Nephron progenitor cell (in vitro differentiated cells): ENCODE results near the gene KSR1.
"Not testable (repeated sequence)": the region's sequence is repeated elsewhere in the genome, so short reads cannot be mapped to it uniquely, and the experiment has no call there.

Experiments
- DNase-seq: peaks from one replicate; pipeline ENCODE4 v3.0.0; 2021
- H3K27ac Mint-ChIP-seq: 2 replicates; pipeline ENCODE4 v1.8.0; 2021; ENCODE audit warnings: mild to moderate bottlenecking, moderate library complexity, mixed read lengths
- H3K27me3 Mint-ChIP-seq: 2 replicates; pipeline ENCODE4 v1.8.0; 2021; ENCODE audit warnings: mild to moderate bottlenecking, low read depth, mixed read lengths; ENCODE audit not compliant: poor library complexity
- H3K36me3 Mint-ChIP-seq: 2 replicates; pipeline ENCODE4 v1.8.0; 2021; ENCODE audit warnings: low read depth, mixed read lengths
- H3K4me1 Mint-ChIP-seq: 2 replicates; pipeline ENCODE4 v1.8.0; 2021; ENCODE audit warnings: mixed read lengths
- H3K4me3 Mint-ChIP-seq: 2 replicates; pipeline ENCODE4 v1.8.0; 2021; ENCODE audit warnings: mild to moderate bottlenecking, moderate library complexity, mixed read lengths
- H3K9me3 Mint-ChIP-seq: 2 replicates; pipeline ENCODE4 v1.8.0; 2021; ENCODE audit warnings: mild to moderate bottlenecking, moderate library complexity, mixed read lengths
- CTCF ChIP-seq: fragments of 200-600 bp; sonication (generic); IDR thresholded peaks from 2 replicates; pipeline ENCODE4 v1.5.0; 2021; ENCODE audit warnings: antibody characterized with exemption

The KSR1 gene

GRCh38 chr17:27654136-27654535 lies 197.9 kb downstream of the KSR1 start:
- no peak overlapping the region for H3K27ac Mint-ChIP-seq
- TF ChIP-seq CTCF = no peak
- no peaks in the 10 kb centered on the region for H3K9me3 Mint-ChIP-seq
- H3K36me3 Mint-ChIP-seq = no peaks in the 10 kb centered on the region
- H3K4me1 Mint-ChIP-seq = peaks cover 4% of the 10 kb centered on the region
- DNase-seq = no peak
- peaks cover 6% of the 10 kb centered on the region for H3K27me3 Mint-ChIP-seq
- no peak overlapping the region for H3K4me3 Mint-ChIP-seq

GRCh38 chr17:27654654-27655524 lies 198.6 kb downstream of the KSR1 start:
- Mint-ChIP-seq H3K4me1 (no peaks in the 10 kb centered on the region), H3K9me3 (no peaks in the 10 kb centered on the region), H3K4me3 (no peak overlapping the region), H3K27ac (no peak overlapping the region), H3K27me3 (peaks cover 12% of the 10 kb centered on the region), H3K36me3 (no peaks in the 10 kb centered on the region)
- peak; percentile 86 for DNase-seq
- peak; percentile 95 for TF ChIP-seq CTCF

GRCh38 chr17:27655525-27656111 lies 199.4 kb downstream of the KSR1 start:
- H3K9me3 Mint-ChIP-seq, H3K27ac Mint-ChIP-seq, H3K36me3 Mint-ChIP-seq, H3K4me1 Mint-ChIP-seq, H3K4me3 Mint-ChIP-seq, DNase-seq: not testable (repeated sequence)
- peaks cover 13% of the 10 kb centered on the region for H3K27me3 Mint-ChIP-seq

GRCh38 chr17:27656620-27657019 lies 200.4 kb downstream of the KSR1 start:
- not testable (repeated sequence) for DNase-seq

GRCh38 chr17:27657620-27658019 lies 201.4 kb downstream of the KSR1 start:
- H3K27me3 Mint-ChIP-seq = peaks cover 14% of the 10 kb centered on the region
- H3K4me3 Mint-ChIP-seq = no peak overlapping the region
- no peaks in the 10 kb centered on the region for H3K9me3 Mint-ChIP-seq
- peak; percentile 52 for DNase-seq
- no peaks in the 10 kb centered on the region for H3K4me1 Mint-ChIP-seq
- no peaks in the 10 kb centered on the region for H3K36me3 Mint-ChIP-seq
- no peak for TF ChIP-seq CTCF
- H3K27ac Mint-ChIP-seq = no peak overlapping the region

More at GRCh38 chr17:27656620-27657019, 200.4 kb downstream of the KSR1 start:
- not testable (repeated sequence) for H3K4me3 Mint-ChIP-seq, H3K36me3 Mint-ChIP-seq, H3K9me3 Mint-ChIP-seq, H3K27ac Mint-ChIP-seq, H3K4me1 Mint-ChIP-seq
- H3K27me3 Mint-ChIP-seq = peaks cover 13% of the 10 kb centered on the region

GRCh38 chr17:27659683-27660082 lies 203.4 kb downstream of the KSR1 start:
- Mint-ChIP-seq H3K36me3 (no peaks in the 10 kb centered on the region), H3K4me1 (no peaks in the 10 kb centered on the region), H3K27me3 (peaks cover 10% of the 10 kb centered on the region), H3K4me3 (no peak overlapping the region), H3K9me3 (no peaks in the 10 kb centered on the region), H3K27ac (no peak overlapping the region)
- no peak for DNase-seq
- TF ChIP-seq CTCF = no peak
